RWPE1 (cell line): Measurements from ENCODE around the gene PVALB.

Experiments
- CTCF ChIA-PET: fragments of 350-600 bp; sonication (Branson Sonifier 250); formaldehyde crosslinking; extraction: SDS; loops from one replicate; lab custom pipeline; 2021; lab: Yijun Ruan, JAX
- POLR2A ChIA-PET: fragments of 400-600 bp; formaldehyde crosslinking; extraction: SDS; loops from one replicate; lab custom pipeline; 2020; ENCODE audit warnings: antibody characterized with exemption; ENCODE audit not compliant: low non-redundant PET; lab: Yijun Ruan, JAX
- DNase-seq: peaks from one replicate; pipeline ENCODE4 v3.0.0; 2012; ENCODE audit warnings: low spot score
- H3K27ac ChIP-seq: fragments of 450-650 bp; 2 replicates; pipeline ENCODE4 v1.5.1; 2017
- TF ChIP-seq, protein P1 (sequence below): fragments of 450-650 bp; conservative IDR thresholded peaks from 2 replicates; pipeline ENCODE4 v1.5.1; 2017; ENCODE audit warnings: low read depth, mild to moderate bottlenecking

The PVALB gene

DNA sequence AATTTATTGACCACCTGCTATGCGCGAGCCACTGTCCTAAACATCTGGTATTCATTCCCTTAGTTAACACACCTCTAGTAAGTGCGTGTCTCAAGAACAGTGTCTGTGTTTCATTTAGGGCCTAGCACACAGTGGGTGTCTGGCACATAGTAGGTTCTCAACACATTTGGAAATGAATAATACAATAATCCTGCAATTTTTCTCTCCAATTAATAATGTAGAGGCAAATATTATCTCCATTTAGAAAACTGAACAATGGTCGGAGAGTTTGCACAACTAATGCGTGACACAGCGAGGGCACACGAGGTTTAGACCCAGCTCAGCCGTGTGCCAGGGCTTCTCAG lies 39.9 kb upstream of the PVALB start:
- no peak overlapping the region for H3K27ac ChIP-seq

DNA sequence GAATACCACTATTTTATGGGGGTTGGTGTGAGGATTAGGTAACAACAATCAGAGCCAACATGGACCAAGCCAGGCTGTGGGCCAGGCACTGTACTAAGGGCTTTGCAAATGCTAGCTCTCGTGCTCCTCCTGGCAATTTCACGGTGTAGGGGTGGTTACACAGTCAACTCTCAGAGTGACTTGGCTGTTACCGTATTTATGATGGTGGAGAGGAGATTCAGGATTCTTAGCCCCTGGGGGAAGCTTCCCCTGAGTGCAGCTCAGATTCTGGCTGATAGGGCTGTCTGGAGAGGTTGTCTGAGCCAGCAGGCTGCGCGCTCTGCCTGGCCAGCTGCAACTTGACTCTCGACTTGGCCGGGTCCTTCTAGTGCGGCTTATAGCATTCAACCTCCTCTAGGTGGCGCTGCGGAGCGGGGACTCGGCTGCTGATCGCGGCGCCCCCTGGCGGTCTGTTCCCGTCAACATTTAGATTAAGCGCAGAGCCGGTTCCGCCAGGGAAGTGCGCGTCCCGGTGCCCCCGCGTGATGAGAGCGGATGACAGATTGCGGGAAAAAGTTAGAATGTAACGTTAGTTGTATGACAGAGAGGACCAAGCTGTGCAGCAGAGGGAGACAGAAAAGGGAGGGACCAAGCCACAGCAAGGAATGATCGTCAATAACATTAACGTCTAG lies 39.4 kb upstream of the PVALB start:
- POLR2A ChIA-PET: no interaction called here
- peak; percentile 62 for DNase-seq
- no peak overlapping the region for H3K27ac ChIP-seq
- CTCF ChIA-PET: interaction anchor here (0.6 to 1.9 kb wide), 20 partner anchors 9 to 597 kb away, joined by 3 to 11 read pairs (median 4); no protein-coding TSS in a partner anchor
- TF ChIP-seq, protein P1, sequence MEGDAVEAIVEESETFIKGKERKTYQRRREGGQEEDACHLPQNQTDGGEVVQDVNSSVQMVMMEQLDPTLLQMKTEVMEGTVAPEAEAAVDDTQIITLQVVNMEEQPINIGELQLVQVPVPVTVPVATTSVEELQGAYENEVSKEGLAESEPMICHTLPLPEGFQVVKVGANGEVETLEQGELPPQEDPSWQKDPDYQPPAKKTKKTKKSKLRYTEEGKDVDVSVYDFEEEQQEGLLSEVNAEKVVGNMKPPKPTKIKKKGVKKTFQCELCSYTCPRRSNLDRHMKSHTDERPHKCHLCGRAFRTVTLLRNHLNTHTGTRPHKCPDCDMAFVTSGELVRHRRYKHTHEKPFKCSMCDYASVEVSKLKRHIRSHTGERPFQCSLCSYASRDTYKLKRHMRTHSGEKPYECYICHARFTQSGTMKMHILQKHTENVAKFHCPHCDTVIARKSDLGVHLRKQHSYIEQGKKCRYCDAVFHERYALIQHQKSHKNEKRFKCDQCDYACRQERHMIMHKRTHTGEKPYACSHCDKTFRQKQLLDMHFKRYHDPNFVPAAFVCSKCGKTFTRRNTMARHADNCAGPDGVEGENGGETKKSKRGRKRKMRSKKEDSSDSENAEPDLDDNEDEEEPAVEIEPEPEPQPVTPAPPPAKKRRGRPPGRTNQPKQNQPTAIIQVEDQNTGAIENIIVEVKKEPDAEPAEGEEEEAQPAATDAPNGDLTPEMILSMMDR: peak; percentile 98

More for the DNA sequence above, 39.9 kb upstream of the PVALB start:
- DNase-seq: no peak
- TF ChIP-seq, protein P1: no peak
- ChIA-PET POLR2A (no interaction called here), CTCF (interaction anchor here (0.6 to 1.9 kb wide), 14 partner anchors 8 to 360 kb away, joined by 3 to 11 read pairs (median 4); no protein-coding TSS in a partner anchor)

DNA sequence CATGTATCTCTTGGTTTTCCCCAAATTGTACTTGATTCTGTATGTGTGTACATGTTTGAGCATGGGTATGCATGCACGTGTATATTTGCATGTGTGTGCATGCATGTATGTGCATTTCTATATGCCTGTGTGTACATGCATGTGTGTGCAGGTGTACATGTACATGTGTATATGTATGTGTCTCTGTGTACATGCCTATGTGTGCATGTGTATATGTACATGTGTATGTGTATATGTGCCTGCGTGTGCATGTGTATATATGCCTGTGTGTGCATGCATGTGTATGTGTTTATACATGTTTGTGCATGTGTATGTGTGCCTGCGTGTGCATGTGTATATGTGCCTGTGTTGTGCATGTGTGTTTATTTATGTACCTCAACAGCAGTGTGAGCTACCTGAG lies 38.6 kb upstream of the PVALB start:
- no peak for DNase-seq
- ChIA-PET CTCF (interaction anchor here (0.9 to 1.5 kb wide), 4 partner anchors 9 to 596 kb away, joined by 3 to 10 read pairs (median 4); no protein-coding TSS in a partner anchor), POLR2A (no interaction called here)
- TF ChIP-seq, protein P1: no peak
- H3K27ac ChIP-seq: no peak overlapping the region

DNA sequence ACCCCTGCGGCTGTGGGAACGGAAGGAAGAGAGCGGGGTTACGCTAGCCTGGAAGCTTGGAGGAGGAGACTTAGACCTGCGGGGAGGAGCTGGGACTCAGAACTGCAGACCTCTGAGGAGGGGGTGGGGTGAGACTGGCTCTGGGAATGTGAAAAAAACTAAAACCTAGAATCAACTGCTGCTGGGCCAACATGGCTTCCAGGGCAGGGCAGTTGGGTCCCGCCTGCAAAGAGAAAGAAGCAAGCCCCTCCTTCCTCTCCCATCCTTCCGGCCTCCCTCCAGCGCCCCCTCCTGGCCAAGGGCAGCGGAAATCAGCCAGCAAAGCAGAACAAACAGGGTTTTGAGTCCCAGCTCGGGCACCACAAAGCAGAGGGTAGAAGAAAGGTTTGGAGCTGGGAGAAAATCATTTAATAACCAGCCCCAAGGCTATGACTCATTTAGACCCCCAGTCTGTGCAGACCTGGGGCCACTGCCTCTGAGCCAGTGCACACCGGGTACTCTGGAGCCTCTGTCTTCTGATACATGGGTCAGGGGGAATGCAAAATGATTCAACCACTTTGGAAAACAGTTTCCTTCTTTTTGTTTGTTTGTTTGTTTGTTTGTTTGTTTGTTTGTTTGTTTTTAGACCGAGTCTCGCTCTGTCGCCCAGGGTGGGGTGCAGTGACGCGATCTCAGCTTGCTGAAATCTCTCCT lies 36.7 kb upstream of the PVALB start:
- POLR2A ChIA-PET: no interaction called here

DNA sequence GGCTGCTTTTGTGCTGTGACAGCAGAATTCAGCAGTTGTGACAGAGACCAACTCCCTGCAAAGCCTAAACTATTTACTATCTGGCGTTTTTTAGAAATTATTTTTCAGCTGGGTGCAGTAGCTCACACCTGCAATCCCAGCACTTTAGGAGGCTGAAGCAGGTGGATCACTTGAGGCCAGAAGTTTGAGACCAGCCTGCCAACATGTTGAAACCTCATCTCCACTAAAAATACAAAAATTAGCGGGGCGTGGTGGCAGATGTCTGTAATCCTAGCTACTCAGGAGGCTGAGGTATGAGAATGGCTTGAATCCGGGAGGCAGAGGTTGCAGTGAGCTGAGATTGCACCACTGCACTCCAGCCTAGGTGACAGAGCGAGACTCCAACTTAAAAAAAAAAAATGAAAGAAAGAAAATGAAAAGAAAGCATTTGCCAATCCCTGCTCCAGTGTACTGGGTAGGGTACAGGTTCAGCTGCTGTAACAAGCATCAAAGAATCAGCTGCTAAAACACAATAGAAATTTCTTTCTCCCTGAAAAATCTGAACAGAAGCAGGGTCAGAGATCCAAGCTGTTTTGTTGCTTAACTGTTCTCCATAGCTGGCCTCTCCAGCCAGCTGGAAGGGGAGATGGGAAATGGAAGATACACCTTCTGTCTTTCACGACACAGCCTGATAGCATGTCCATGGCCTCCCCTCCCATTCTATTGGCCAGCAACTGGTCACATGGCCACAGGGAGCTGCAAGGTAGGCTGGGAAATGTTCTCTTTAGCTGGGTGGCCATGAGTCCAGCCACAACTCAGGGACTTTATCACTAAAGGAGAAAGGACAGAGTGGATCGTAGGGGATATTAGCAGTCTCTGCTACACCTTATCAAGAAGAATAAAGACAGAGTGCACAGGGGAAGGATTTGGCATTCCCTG lies 35.5 kb upstream of the PVALB start:
- ChIA-PET POLR2A (no interaction called here), CTCF (interaction anchor here (0.7 to 1.2 kb wide), 4 partner anchors 9 to 203 kb away, joined by 3 to 6 read pairs (median 4); no protein-coding TSS in a partner anchor)
- H3K27ac ChIP-seq: no peak overlapping the region
- DNase-seq: no peak
- TF ChIP-seq, protein P1: no peak

More for the DNA sequence above, 36.7 kb upstream of the PVALB start:
- H3K27ac ChIP-seq: no peak overlapping the region
- TF ChIP-seq, protein P1: peak; percentile 46
- DNase-seq: no peak
- CTCF ChIA-PET: interaction anchor here (0.7 to 1.2 kb wide), 3 partner anchors 72 to 432 kb away, joined by 3 to 6 read pairs (median 3); no protein-coding TSS in a partner anchor

DNA sequence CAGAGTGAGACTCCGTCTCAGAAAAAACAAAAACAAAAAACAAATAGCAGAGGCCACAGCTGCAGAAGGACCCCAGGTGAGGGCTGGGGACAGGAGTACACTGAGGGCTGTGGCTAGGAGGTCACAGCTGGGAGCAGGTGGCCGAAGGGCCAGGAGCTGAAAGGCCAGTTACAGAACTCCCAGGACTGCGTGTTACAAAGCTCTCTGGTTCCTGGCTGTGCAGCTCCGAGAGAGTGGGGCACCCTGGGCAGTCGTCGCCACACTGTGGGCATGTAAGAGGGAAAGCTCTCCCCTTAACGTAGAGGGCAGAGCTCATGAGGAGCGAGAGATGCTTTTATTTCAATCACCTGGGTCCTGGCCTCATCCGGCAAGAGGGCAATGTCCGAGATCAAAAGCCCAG lies 33.8 kb upstream of the PVALB start:
- ChIA-PET CTCF (no interaction called here), POLR2A (no interaction called here)
- TF ChIP-seq, protein P1: no peak
- DNase-seq: no peak
- H3K27ac ChIP-seq: no peak overlapping the region
